HG03097 (cell line): ENCODE data around the gene MRPL23.

ENCODE experiments used
- ATAC-seq: cut with Tn5 transposase; IDR thresholded peaks from one replicate; pipeline ENCODE4 v1.9.1; 2021; ENCODE audit not compliant: unreplicated experiment, low FRiP score

The MRPL23 gene

DNA sequence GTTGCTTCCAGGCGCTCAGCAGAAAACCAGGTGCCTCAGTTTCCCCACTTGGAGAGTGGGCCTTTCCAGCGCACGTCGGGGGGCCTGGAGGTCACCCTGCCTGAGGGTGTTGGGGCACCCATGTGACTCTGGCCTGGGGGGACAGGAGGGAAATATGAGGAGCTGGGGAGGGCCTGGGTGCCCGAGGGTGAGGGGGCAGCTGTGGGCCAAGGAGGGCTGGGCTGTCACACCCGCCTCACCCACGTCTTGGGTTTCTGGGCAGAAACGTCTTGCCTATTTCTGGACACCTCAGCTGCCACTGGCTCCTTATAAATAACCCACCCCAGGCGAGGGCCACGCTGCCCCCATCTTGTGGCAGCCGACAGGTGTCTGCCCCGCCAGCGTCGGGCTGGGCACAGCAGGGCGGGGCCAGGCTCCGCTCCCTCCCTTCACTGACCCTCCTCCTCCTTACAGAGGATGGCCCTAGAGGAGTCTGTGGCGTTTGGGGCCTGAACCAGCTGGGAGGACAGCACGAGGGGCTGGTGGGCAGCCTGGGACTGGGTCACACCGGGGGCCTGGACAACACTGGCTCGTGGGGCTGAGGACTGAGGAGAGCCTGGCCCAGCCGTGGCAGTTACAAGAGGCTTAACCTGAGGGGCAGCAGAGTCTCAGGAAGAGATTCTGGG, 26.1 kb upstream of the MRPL23 start:
- no peak for ATAC-seq

GRCh38 chr11:1921574-1922141, 25.5 kb upstream of the MRPL23 start:
- no peak for ATAC-seq

GRCh38 chr11:1922481-1923081, 24.6 kb upstream of the MRPL23 start:
- ATAC-seq, result no peak

DNA sequence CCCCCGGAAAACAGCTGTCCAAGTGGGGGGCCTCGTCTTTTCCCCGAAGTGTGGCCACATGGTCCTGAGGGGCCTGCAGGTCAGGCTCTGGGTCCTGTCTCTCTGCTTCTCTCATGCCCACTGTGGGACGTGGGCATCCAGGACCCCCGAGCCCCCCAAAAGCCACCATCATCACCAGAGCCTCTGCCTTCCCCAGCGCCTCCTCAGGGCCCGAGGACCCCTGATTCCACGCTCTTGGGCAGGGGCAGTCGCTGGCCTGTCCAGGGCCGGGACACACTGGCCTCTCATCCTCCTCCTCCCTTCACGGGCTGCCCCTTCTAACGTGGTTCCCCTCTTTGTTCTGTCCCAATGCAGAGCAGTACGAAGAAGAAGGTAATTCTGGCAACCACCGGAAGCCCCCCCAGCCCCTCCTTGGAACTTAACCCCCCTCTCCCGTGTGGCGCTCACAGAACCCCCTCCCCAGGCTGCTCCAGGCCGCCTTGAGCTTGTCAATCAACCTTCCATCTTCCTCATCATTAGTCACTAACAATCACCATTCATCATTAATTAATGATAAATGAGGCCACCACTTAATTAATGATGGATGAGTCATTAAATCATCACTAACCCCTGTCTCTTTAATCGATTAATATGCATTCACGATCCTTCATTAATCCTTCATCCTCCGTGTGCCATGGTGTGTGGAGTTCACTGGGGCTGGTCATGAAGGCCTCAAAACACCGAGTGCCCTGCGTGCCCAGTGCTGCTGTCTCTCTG, 23.8 kb upstream of the MRPL23 start:
- ATAC-seq, result no peak

DNA sequence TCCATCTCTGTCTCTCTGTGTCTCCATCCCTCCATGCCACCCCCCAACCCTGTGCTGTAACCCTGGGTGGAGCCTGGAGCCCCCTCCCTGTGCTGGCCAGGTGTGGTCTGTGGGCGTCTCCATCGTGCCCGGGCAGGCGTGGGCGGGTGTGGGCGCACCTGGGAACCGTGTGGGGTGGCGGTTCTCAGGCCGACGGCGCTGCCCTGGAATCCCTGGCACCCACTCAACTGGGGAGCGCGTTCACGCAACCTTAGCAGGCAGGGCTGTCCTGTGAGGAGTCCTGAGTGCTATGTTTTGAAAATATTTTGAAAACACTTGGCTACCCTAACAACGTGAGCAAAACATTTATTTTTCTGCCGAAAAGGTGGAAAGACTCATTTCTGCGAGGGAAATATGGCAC, 23.0 kb upstream of the MRPL23 start:
- no peak for ATAC-seq

DNA sequence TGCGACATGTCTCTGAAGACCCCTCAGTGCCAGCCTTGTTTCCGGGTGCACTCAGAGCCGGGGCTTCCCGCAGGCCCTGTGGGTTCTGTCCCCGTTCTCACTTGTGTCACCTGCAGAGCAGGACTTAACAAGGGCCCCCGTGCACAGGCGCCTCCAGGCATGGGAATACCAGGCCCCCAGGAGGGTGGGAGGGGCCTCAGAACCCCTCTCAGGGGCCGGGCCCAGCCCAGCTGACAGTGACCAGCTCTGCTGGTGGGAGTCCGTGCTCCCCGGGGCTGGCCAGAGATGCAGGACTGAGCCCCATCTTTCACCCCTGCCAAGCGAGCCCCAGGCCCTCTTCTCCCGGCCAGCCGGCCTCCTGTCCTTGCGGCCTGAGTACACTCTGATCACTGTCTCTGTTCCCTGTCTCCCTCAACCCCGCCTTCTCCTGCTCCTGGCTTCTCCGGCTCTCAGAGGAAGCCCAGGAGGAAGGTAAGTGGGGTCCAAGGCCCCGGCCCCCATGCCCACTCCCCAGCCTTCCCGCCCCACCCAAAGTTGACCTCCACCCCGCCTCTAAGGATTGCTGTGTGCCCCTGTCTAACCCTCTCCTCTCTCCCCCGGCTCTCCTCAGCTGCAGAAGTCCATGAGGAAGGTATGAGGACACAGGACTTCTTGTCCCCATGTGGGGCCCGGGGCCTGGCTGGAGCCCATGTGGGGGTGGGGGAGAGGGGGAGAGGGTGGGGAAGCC, 22.3 kb upstream of the MRPL23 start:
- no peak for ATAC-seq

DNA sequence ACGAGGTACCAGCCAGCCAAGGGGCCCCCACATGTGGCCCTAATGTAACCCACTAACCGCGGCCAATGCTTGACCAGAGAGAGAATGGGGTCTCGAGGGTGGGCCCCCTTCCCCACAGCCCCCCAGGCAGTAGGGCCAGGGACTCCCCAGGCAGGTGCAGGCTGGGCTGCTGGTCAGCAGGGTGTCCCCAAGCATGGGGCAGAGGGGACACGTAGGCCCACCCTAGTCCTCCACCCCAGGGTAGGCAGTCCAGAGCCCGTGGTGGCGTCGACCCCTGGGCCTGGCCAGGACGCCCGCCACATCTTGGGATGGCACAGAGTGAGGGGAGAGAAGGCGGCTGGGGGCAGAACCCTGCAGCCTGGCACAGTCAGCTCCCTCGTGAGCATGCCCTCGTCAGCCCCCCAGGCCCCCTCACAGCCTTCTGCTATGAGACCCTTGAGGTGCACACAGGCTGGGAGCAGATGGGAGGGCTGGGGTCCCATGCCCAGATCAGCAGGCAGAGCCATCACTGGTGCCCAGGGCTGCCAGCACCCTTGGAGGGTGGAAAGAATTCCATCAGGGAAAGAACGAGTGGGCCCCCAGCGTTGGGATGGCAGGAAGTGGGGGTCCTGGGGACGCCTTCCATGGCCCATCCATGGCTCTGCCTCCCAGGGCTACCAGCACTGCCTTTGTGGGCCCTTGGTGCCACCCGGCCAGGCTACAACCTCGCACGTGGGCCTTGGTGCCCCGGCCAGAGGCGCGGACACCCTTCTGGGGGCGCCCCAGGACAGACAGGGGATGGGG, 21.6 kb upstream of the MRPL23 start:
- no peak for ATAC-seq

DNA sequence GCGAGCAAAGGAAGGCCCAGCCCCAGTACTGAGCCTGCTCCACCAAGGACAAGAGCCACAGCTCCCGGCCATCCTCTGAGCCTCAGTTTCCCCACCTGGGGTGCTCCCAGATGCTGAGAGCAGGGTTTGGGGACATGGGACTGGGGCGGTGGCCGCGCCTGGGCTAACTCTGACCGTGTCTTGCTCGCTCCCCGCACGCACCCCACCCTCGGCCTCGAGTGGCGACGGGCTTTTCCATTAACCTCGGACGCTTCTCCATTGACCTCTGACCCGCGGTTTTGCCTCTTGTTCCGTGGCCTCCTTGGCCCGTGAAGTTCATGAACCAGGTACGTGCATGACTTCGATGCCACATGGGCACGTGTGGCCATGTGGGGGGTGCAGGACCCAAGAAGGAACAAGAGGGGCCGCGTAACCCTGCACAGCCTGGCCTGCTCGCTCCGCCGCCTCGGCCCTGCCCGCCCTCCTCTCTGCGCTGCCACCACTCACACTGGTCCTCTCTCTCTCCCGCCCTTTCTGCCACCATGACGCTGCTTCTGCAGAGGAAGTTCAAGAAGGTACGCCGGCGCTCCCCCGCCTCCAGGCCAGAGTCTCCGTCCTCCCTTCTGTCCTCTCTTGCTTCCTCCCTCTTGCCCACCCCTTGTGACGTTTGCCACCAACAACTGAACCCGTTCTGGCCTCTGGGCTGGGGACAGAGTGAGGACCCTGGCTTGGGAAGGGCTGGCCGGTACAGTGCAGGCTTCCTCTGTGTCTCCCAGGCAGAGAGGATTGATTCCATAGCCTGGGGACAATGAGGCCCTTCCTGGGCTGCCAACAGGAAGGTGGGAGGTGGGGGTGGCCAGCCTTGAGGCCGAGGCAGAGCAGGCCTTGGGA, 20.7 kb upstream of the MRPL23 start:
- ATAC-seq, result no peak

- ATAC-seq, result no peak
Observed at GRCh38 chr11:1927026-1927847, 19.9 kb upstream of the MRPL23 start.

GRCh38 chr11:1927848-1928469, 19.2 kb upstream of the MRPL23 start:
- ATAC-seq, result no peak

GRCh38 chr11:1928470-1928890, 18.7 kb upstream of the MRPL23 start:
- no peak for ATAC-seq

GRCh38 chr11:1928891-1929541, 18.1 kb upstream of the MRPL23 start:
- no peak for ATAC-seq

GRCh38 chr11:1929621-1930461, 17.3 kb upstream of the MRPL23 start:
- no peak for ATAC-seq

- ATAC-seq, result no peak
Observed at GRCh38 chr11:1930462-1930830, 16.7 kb upstream of the MRPL23 start.

DNA sequence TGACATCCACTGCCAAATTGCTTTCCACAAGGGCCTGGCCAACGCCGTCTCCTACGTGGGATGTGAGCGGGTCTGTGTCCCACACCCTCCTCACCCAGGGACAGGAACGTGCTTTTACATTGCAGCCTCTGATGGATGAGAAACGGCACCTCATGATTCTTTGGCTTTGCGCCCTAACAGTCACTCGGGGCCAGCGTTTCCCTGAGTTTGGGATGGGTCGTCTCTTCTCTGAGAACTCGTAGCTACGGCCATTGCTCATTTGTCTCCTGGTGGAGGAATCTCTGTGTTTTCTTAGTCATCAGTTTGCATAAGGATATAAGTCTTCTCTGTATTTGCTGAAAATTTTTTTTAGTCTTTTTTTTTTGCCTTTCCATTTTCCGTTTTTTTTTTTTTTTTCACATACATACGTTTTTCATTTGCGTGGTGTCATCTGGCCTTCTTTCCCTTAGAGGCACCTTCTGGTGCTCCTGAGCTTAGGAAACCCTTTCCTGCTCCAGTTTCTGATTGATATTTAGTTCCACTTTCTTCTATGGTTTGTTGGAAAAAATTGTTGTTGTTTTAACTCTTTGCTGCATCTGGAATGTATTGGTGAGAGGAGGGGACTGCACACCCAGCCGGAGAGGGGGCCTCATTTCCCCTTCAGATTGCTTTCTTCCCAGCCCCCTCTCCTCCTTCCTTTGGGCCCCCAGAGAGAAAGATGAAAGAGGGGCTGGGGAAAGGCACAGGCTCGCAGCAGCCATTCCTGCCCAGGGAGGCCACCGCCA, 15.6 kb upstream of the MRPL23 start:
- no peak for ATAC-seq

GRCh38 chr11:1932105-1932480, 15.0 kb upstream of the MRPL23 start:
- ATAC-seq, result no peak
